Neural progenitor cell (in vitro differentiated cells): ENCODE measurements around the gene KRR1. TPM values are rescaled to one million over a fixed set of nuclear protein-coding genes. Genes with fewer than 3 reads are reported as not detected.

Source experiments
- DNase-seq: peaks from one replicate; pipeline ENCODE4 v3.0.0-alpha.2; 2016; ENCODE audit warnings: low spot score
- H2AFZ ChIP-seq: fragments of 200-600 bp; sonication (generic); replicated peaks from 2 replicates; pipeline ENCODE4 v1.6.1; 2016; ENCODE audit warnings: antibody characterized with exemption
- H3F3A ChIP-seq: fragments of 200-600 bp; sonication (generic); 2 replicates; pipeline ENCODE4 v1.6.1; 2016; ENCODE audit warnings: antibody characterized with exemption, low read depth
- H3K27ac ChIP-seq: fragments of 200-600 bp; sonication (generic); 2 replicates; pipeline ENCODE4 v1.5.1; 2016; ENCODE audit warnings: mild to moderate bottlenecking
- H3K27me3 ChIP-seq: fragments of 200-600 bp; sonication (generic); 2 replicates; pipeline ENCODE4 v1.6.1; 2016; ENCODE audit warnings: mild to moderate bottlenecking, moderate library complexity
- H3K36me3 ChIP-seq: fragments of 200-600 bp; sonication (generic); 2 replicates; pipeline ENCODE4 v1.5.1; 2016
- H3K4me1 ChIP-seq: fragments of 200-600 bp; sonication (generic); 2 replicates; pipeline ENCODE4 v1.6.1; 2016; ENCODE audit warnings: mixed run types
- H3K4me2 ChIP-seq: fragments of 200-600 bp; sonication (generic); 2 replicates; pipeline ENCODE4 v1.6.1; 2016
- H3K4me3 ChIP-seq: fragments of 200-600 bp; sonication (generic); 2 replicates; pipeline ENCODE4 v1.5.1; 2016
- H3K79me2 ChIP-seq: fragments of 200-600 bp; sonication (generic); 2 replicates; pipeline ENCODE4 v1.6.1; 2016; ENCODE audit warnings: low read depth
- H3K9ac ChIP-seq: fragments of 200-600 bp; sonication (generic); 2 replicates; pipeline ENCODE4 v1.6.1; 2016
- H3K9me3 ChIP-seq: fragments of 200-600 bp; sonication (generic); 2 replicates; pipeline ENCODE4 v1.5.1; 2016; ENCODE audit warnings: low read depth
- H4K20me1 ChIP-seq: fragments of 200-600 bp; sonication (generic); 2 replicates; pipeline ENCODE4 v1.6.1; 2016; ENCODE audit warnings: low read depth
- H3K27ac Mint-ChIP-seq: 3 replicates; pipeline ENCODE4 v1.8.0; 2021; ENCODE audit warnings: mixed read lengths
- H3K27me3 Mint-ChIP-seq: 2 replicates; pipeline ENCODE4 v1.8.0; 2022; ENCODE audit warnings: low read depth, mild to moderate bottlenecking, inconsistent platforms, moderate library complexity, mixed read lengths; ENCODE audit not compliant: insufficient read depth
- H3K36me3 Mint-ChIP-seq: 3 replicates; pipeline ENCODE4 v1.8.0; 2021; ENCODE audit warnings: mixed read lengths
- H3K4me1 Mint-ChIP-seq: 3 replicates; pipeline ENCODE4 v1.8.0; 2021; ENCODE audit warnings: mixed read lengths
- H3K4me3 Mint-ChIP-seq: 3 replicates; pipeline ENCODE4 v1.8.0; 2021; ENCODE audit warnings: mild to moderate bottlenecking, moderate library complexity, mixed read lengths
- H3K9me3 Mint-ChIP-seq: 3 replicates; pipeline ENCODE4 v1.8.0; 2020; ENCODE audit warnings: mixed read lengths
- CTCF ChIP-seq: fragments of 200-600 bp; sonication (generic); IDR thresholded peaks from 2 replicates; pipeline ENCODE4 v1.5.1; 2017; ENCODE audit warnings: antibody characterized with exemption, mild to moderate bottlenecking
- EZH2 ChIP-seq: fragments of 200-600 bp; sonication (generic); IDR thresholded peaks from 2 replicates; pipeline ENCODE4 v1.6.1; 2017; ENCODE audit warnings: antibody characterized with exemption, mild to moderate bottlenecking, moderate library complexity
- EZH2phosphoT487 ChIP-seq: fragments of 200-600 bp; sonication (generic); IDR thresholded peaks from 2 replicates; pipeline ENCODE4 v1.6.1; 2017; ENCODE audit warnings: antibody characterized with exemption
- total RNA-seq: library from RNA; depleted of rRNA; stranded (reverse); fragments of >200 nt; gene quantifications from 2 replicates; pipeline ENCODE4 v1.2.3, GENCODE V29; 2015; ENCODE audit warnings: low replicate concordance

The KRR1 gene
- total RNA-seq, 1 donor from 2014 or later, result 70.0 TPM

- Histone ChIP-seq H4K20me1 (no peaks in the 10 kb centered on the region), H3K79me2 (no peaks in the 10 kb centered on the region), H3K27ac (no peak overlapping the region), H3K4me2 (no peak overlapping the region), H3F3A (no peaks in the 10 kb centered on the region), H3K36me3 (no peaks in the 10 kb centered on the region), H3K27me3 (no peaks in the 10 kb centered on the region), H3K9me3 (no peaks in the 10 kb centered on the region), H2AFZ (no peak overlapping the region), H3K4me3 (no peak overlapping the region), H3K9ac (no peak overlapping the region), H3K4me1 (no peaks in the 10 kb centered on the region)
- no peaks in the 10 kb centered on the region for H3K9me3 Mint-ChIP-seq
- no peak overlapping the region for H3K4me3 Mint-ChIP-seq
- H3K27me3 Mint-ChIP-seq, result peaks cover 4% of the 10 kb centered on the region
- no peak for DNase-seq
- TF ChIP-seq EZH2, result no peak
- no peaks in the 10 kb centered on the region for H3K36me3 Mint-ChIP-seq
- H3K4me1 Mint-ChIP-seq, result peaks cover 14% of the 10 kb centered on the region
- H3K27ac Mint-ChIP-seq, result no peak overlapping the region
Measured at GRCh38 chr12:75479963-75480461, 31.4 kb downstream of the KRR1 start.

GRCh38 chr12:75478116-75478794 is 33.2 kb downstream of the KRR1 start:
- no peaks in the 10 kb centered on the region for H3F3A ChIP-seq
- H3K36me3 ChIP-seq, result no peaks in the 10 kb centered on the region
- no peak for TF ChIP-seq CTCF
- no peak for TF ChIP-seq EZH2
- no peak for TF ChIP-seq EZH2phosphoT487
- peaks cover 4% of the 10 kb centered on the region for H3K27me3 Mint-ChIP-seq
- H3K4me2 ChIP-seq, result no peak overlapping the region
- no peak overlapping the region for H3K4me3 Mint-ChIP-seq
- H4K20me1 ChIP-seq, result no peaks in the 10 kb centered on the region
- no peaks in the 10 kb centered on the region for H3K4me1 ChIP-seq
- no peaks in the 10 kb centered on the region for H3K9me3 Mint-ChIP-seq
- no peaks in the 10 kb centered on the region for H3K79me2 ChIP-seq
- no peak overlapping the region for H2AFZ ChIP-seq
- no peaks in the 10 kb centered on the region for H3K27me3 ChIP-seq
- no peaks in the 10 kb centered on the region for H3K9me3 ChIP-seq
- no peak overlapping the region for H3K27ac ChIP-seq
- no peak overlapping the region for H3K9ac ChIP-seq
- peaks cover 14% of the 10 kb centered on the region for H3K4me1 Mint-ChIP-seq
- H3K27ac Mint-ChIP-seq, result no peak overlapping the region
- no peak for DNase-seq
- H3K4me3 ChIP-seq, result no peak overlapping the region
- no peaks in the 10 kb centered on the region for H3K36me3 Mint-ChIP-seq

- Histone ChIP-seq H3K9me3 (no peaks in the 10 kb centered on the region), H3F3A (no peaks in the 10 kb centered on the region), H3K36me3 (no peaks in the 10 kb centered on the region), H3K27me3 (no peaks in the 10 kb centered on the region), H3K4me2 (no peak overlapping the region), H2AFZ (no peak overlapping the region), H3K27ac (no peak overlapping the region), H4K20me1 (no peaks in the 10 kb centered on the region), H3K4me1 (no peaks in the 10 kb centered on the region), H3K4me3 (no peak overlapping the region), H3K79me2 (no peaks in the 10 kb centered on the region), H3K9ac (no peak overlapping the region)
- DNase-seq, result no peak
- Mint-ChIP-seq H3K27ac (no peak overlapping the region), H3K36me3 (no peaks in the 10 kb centered on the region), H3K4me1 (peaks cover 14% of the 10 kb centered on the region), H3K27me3 (peaks cover 4% of the 10 kb centered on the region), H3K4me3 (no peak overlapping the region), H3K9me3 (no peaks in the 10 kb centered on the region)
- TF ChIP-seq CTCF, result no peak
- TF ChIP-seq EZH2phosphoT487, result no peak
- TF ChIP-seq EZH2, result no peak
Measured at GRCh38 chr12:75477137-75477536, 34.3 kb downstream of the KRR1 start.

GRCh38 chr12:75476071-75476470 is 35.3 kb downstream of the KRR1 start:
- Histone ChIP-seq H2AFZ (no peak overlapping the region), H3K27ac (no peak overlapping the region), H3K9ac (no peak overlapping the region), H3K4me3 (no peak overlapping the region), H4K20me1 (no peaks in the 10 kb centered on the region), H3K9me3 (no peaks in the 10 kb centered on the region), H3K4me2 (no peak overlapping the region), H3K36me3 (no peaks in the 10 kb centered on the region), H3K79me2 (no peaks in the 10 kb centered on the region), H3K4me1 (no peaks in the 10 kb centered on the region), H3F3A (no peaks in the 10 kb centered on the region), H3K27me3 (no peaks in the 10 kb centered on the region)
- Mint-ChIP-seq H3K4me3 (no peak overlapping the region), H3K27ac (no peak overlapping the region), H3K36me3 (no peaks in the 10 kb centered on the region), H3K9me3 (no peaks in the 10 kb centered on the region), H3K4me1 (peaks cover 6% of the 10 kb centered on the region), H3K27me3 (peaks cover 4% of the 10 kb centered on the region)
- DNase-seq, result no peak
- TF ChIP-seq EZH2, result no peak
